D721Med (cell line): Measurements from ENCODE around the gene TMEM179.
"Not testable (repeated sequence)": the region's sequence is repeated elsewhere in the genome, so short reads cannot be mapped to it uniquely, and the experiment has no call there.

Experiments used
- DNase-seq: peaks from one replicate; pipeline ENCODE4 v3.0.0; 2011; ENCODE audit warnings: low spot score; ENCODE audit not compliant: insufficient read length
- FAIRE-seq: peaks from 2 replicates; lab custom pipeline; 2011; peaks lifted over from hg19 to GRCh38; lab: Jason Lieb, UNC
- TF ChIP-seq, protein P1 (sequence below): IDR thresholded peaks from 2 replicates; pipeline ENCODE4 v1.5.1; 2012; ENCODE audit warnings: mild to moderate bottlenecking, control low read depth; ENCODE audit not compliant: insufficient read depth; ENCODE audit errors: missing control alignments

TMEM179 gene

DNA sequence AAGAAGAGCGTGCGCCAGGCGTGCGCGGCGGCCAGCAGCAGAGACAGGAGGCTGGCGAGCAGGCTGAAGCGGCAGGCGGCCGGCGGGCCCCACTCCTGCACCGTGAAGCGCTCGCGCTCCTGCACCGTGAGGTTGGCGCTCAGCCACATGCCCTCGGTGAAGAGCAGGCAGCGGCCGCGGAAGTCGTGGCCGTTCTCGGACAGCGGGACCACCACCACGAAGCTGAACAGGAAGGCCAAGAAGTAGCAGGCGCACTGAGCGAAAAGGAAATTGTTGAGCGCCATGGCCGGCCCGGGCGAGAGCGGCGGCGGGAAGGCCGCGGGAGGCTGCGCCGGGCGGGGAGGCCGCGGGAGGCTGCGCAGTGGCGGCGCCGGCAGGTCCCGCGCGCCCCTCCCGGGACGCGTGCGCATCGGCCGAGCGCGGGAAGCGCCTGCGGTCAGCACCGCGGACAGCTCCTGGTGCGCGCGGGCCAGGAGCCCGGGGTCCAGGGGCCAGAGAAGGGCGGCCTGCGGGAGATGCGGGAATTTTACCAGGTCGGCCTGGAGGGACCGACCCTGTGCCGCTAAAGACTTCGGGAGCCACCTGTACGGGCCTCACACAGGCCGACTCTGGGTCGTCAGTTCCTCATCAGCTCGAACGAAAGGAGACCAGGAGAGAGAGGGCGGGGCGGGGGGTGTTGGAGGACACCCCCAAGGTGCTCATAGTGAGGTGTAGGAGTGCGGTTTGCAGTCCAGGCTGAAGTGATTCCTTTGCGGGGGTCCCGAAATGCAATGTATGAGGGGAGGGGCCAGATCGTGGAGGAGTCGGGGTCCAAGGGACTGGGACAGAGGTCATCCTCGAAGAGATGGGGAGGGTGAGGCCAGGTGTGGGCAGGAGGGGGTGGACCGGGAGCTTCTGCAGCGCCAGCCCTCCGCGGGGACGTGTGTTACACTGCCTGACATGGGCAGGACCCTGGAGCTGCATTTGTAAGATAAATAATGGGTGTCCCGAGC lies at the start of gene TMEM179:
TSS of gene TMEM179 (minus strand) at position 315 of the 992 bp plus-strand sequence. CDS start at position 284, 31 bp downstream.
- no peak for DNase-seq
- FAIRE-seq, result no peak
- TF ChIP-seq, protein P1, sequence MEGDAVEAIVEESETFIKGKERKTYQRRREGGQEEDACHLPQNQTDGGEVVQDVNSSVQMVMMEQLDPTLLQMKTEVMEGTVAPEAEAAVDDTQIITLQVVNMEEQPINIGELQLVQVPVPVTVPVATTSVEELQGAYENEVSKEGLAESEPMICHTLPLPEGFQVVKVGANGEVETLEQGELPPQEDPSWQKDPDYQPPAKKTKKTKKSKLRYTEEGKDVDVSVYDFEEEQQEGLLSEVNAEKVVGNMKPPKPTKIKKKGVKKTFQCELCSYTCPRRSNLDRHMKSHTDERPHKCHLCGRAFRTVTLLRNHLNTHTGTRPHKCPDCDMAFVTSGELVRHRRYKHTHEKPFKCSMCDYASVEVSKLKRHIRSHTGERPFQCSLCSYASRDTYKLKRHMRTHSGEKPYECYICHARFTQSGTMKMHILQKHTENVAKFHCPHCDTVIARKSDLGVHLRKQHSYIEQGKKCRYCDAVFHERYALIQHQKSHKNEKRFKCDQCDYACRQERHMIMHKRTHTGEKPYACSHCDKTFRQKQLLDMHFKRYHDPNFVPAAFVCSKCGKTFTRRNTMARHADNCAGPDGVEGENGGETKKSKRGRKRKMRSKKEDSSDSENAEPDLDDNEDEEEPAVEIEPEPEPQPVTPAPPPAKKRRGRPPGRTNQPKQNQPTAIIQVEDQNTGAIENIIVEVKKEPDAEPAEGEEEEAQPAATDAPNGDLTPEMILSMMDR, result no peak

DNA sequence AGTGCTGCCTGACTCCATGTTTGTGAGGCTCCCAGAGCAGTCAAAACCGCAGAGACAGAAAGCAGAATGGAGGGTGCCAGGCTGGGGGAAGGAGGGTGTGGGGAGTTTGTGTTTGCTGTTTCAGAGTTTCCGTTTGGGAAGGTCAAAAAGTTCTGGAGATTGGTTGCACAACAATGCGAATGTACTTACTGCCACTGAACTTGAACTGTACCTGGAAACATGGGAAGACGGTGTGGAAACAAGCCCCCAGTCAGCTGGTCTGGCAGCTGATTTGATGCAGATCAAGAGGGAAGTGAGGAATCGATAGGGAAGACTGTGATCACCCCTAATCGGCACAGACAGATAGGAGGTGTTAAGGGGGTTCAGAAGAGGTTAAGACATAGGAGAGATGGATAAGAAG lies 49.5 kb upstream of the TMEM179 start:
- FAIRE-seq (no peak), DNase-seq (no peak)
- TF ChIP-seq, protein P1, result no peak

DNA sequence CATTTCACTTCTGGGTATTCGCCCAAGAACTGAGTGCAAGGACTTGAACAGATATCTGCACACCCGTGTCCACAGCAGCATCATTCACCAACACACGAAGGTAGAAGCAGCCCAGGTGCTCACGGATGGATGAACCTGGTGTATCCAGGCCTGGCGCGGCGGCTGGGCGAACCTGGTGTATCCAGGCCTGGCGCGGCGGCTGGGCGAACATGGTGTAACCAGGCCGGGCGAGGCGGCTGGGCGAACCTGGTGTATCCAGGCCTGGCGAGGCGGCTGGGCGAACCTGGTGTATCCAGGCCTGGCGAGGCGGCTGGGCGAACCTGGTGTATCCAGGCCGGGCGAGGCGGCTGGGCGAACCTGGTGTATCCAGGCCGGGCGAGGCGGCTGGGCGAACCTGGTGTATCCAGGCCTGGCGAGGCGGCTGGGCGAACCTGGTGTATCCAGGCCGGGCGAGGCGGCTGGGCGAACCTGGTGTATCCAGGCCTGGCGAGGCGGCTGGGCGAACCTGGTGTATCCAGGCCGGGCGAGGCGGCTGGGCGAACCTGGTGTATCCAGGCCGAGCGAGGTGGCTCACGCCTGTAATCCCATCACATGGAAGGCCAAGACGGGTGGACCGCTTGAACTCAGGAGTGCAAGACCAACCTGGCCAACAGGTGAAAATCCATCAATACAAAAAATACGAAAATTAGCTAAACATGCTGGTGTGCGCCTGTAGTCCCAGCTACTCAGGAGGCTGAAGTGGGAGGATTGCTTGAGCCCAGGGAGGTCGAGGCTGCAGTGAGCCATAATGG lies 48.8 kb upstream of the TMEM179 start:
- DNase-seq, FAIRE-seq: not testable (repeated sequence)

DNA sequence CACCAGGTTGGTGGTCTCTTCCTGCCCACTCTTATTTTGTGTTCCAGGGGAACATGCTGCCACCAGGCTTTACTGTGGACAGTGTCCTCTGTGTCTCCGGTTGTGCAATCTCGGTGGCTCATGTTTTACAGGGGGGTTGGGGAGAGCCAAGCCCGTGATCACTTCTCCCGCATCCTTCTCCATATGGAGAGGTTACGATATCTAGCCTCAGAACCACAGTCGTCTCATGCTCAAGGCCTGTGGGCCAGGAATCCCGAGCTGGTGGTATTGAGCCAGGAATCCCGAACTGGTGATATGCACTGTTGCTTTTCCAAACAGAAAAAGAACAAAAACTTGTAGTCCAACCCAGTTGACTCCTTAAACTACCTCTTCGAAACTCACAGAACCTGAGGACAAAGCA lies 47.8 kb upstream of the TMEM179 start:
- no peak for DNase-seq
- TF ChIP-seq, protein P1, result no peak
- FAIRE-seq, result no peak

DNA sequence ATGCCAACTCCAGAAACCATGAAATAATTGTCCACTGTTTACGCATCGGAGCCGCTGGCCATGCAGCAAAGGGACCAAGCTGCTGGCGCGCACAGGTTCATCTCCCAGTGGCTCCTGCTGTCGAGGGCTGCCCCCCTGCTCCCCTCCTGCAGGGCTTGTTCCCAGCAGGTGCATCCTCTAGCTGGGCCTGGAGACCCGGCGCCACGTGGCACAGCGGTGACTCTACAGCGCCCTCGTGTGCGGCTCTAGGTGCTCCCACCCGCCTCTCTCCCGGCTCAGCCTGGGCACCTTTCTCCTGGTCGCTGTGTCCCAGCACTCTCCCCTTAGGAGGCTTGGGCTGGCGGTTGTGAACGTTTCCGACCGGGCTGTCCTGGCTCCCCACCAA lies 47.3 kb upstream of the TMEM179 start:
- TF ChIP-seq, protein P1, result no peak
- DNase-seq (no peak), FAIRE-seq (no peak)

DNA sequence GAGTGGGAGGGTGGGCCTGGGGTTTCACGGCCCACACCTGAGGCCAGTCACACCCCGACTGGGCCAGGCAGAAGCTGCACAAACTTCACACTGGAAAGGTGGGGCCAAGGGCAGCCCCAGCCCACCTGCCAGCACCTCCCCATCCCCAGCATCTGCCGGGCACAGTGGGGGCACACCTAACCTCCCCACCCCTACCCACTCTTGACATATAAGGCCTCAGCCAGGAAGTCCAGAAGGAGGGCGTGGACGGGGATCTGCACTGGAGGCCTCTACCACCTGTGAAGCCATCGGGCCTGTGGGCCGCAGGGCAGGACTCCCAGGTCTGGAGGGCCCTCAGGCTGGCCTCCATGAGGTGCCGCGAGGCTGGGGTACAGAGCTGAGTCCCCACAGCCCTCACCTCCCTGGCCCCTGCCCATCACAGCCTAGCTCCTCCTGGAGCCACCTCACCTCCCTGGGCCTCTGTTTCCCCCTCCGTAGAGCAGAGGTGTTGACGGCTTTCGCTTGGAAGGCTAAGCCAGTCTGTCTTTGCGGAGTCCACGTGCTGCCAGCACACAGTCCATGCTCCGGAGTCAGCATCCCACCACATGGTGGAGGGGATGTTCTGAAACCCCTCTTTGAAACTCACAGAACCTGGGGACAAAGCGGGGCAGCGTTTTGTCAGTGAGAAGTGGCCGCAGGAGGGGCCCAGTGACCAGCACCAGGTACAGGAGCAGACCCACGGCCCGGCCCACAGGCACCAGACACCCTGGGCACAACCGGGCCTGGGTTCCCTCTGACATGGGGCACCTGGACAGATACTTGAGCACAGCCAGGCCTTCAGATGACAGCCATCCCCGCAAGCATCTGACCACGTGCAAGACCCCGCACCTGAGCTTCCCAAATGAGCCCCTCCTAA lies 46.7 kb upstream of the TMEM179 start:
- FAIRE-seq (no peak), DNase-seq (no peak)
- TF ChIP-seq, protein P1, result no peak
